Adipose tissue (tissue), 3 donors: ENCODE results near the gene CHST15. TPM values are rescaled to one million over a fixed set of nuclear protein-coding genes. Genes with fewer than 3 reads are reported as not detected.

ENCODE experiments used
- H3K27ac ChIP-seq: one replicate; pipeline ENCODE4 v1.5.1; 2013; ENCODE audit warnings: low read depth, low read length
- WGBS, 3 donors: extraction: QIAGEN DNeasy Blood & Tissue Kit; methylation state at CpG; one replicate each; pipeline ENCODE4 v1.1.7; 2013; 5-methylcytosine and 5-hydroxymethylcytosine counted together
- polyA plus RNA-seq, 3 donors: library from polyadenylated mRNA; stranded (reverse); fragments of 200-250 nt; gene quantifications; one replicate each; pipeline ENCODE4 v1.2.3, GENCODE V29; 2013
- donor health status: healthy with polysubstance abuse.
- donor health status: Bipolar disorder and iron deficiency.
- donor health status: healthy.

The CHST15 gene
- polyA plus RNA-seq, 3 donors: 4.1 to 11.0 (median 10.1) TPM

DNA sequence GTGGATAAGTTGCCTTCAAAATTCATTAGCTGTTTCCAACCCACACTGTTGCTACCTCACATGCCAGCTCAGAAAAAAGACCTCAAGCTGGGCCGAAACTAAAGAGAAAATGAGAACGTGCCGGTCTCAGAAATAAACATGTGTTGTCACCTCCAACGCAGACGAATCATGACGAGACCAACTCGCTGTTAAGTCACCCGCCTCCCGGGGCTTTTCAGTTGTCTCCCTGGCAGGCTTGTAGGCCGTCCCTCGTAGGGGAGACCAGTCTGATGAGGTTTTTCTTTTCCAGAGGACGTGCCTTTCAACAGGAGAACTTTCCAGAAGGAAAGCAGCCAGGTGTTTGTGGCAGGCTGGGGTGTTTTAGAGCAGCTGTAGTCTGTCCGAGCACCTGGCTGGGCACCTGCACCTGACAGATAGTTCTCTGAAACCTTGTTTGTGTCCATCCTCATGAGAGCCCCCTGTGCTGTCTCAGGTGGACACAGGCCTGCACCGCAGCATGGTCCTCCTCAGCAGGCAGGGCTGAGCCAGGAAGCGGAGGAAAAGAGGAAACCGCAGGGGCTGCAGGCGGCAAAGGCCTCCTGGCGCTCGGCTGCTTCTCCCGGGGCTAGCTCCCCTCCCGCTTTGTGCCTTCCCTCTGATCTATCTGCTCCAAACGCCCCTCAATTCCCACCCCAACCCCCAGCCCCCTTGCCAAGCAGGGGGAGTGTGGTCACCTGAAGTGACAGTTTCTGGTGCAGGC, 78.8 kb downstream of the CHST15 start:
- 74 to 81% (median 78%) methylated on average over 21 to 22 of the region's 22 CpGs for WGBS, 3 donors
- H3K27ac ChIP-seq: no peak overlapping the region

DNA sequence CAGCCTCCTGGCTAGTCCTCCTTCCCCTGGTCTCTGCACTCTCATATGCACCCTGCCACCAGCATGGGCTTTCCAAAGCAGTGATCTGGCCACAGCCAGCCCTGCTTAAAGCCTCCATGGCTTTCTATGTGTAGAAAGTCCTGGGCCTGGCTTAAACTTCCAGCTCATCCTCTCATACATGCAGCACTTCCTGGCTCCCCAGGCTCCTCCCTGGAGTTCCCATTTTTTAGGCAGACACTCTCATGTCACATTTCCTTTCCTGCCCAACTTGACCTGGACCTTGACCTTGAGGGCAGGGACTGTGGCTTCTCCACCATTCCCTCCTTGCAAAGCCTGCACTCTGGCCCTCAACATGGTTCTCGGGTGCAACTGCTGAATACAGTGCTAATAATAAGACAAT, 79.5 kb downstream of the CHST15 start:
- 78 to 90% (median 88%) methylated on average over 1 of the region's 1 CpG for WGBS, 3 donors

DNA sequence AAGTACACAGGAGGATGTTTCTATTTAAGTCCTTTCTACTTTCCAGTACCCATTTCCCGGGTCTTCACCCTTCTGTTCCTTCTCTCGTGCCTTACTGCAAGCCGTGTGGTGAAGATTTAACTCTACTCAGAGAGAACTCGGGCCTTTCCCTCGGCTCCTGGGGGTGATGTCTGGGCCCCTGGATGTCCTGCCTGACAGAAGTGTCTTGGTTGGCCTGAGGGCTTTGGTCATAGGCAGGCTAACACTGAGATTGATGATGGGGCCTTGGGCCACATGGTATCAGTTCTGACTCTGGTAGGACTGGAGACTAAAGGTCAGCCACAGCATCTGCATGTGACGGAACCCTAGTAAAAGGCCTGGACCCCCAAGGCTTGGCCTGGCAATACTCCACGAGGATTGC, 80.4 kb downstream of the CHST15 start:
- no peak overlapping the region for H3K27ac ChIP-seq
- WGBS, 3 donors: 62 to 96% (median 90%) methylated on average over 7 of the region's 7 CpGs

More for the DNA sequence above, 79.5 kb downstream of the CHST15 start:
- H3K27ac ChIP-seq: no peak overlapping the region

DNA sequence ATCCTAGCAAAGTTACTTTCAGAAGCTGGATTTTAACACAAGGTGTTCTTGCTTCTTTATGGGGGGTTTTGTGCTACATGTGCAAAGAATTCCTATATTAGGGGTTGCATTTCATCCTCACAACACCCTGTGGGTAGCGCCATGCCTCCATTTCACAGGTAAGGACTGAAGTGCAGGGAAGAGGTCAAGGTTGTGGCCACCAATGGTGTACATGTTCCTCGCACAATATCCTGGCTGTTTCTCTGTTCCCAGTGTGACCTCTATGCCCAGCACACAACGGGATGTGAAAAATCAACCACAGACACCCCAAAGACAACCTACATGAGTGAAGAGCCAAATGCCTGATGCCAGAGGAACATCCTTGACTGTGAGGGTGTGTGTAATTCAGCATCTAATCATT, 80.8 kb downstream of the CHST15 start:
- 55 to 94% (median 87%) methylated on average over 3 of the region's 3 CpGs for WGBS, 3 donors
- H3K27ac ChIP-seq: no peak overlapping the region

DNA sequence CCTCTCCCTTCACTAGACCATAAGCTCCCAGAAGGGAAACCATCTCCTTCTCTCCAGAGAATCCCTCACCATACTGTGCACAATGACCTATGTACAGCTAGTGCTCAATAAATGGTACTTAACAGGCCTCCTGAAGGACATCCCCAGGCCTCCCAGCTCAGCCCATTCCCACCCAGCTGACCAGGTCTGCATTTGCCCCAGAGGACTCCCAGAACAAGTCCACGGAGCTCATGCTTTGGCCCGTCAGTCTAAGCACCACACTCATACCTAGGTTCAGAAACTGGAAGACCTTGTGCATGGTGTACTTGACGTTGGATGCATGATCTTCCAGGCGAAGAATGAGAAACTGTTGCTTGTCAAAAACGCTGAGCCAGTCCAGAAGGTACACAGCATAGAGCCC, 81.3 kb downstream of the CHST15 start:
- WGBS, 3 donors: 80 to 98% (median 98%) methylated on average over 5 of the region's 5 CpGs
- no peak overlapping the region for H3K27ac ChIP-seq

DNA sequence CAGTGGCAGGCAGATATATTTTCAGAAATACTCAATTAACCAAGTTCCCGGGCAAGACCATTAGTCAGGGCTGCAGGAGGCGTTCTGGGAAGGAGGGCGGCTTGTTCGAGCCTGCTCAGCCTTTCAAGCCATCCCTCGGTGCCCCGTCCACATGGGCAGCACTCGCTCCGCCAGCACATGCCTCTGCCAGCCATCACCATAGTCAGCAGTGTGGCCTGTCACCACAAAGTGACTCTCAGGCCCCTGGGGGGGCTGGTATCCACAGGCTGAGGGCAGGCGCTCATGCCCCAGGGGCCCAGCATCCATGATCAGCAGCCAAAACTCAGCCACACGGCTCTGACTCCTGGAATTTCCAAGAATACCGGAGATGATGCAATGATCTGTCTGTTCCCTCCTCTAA, 81.9 kb downstream of the CHST15 start:
- WGBS, 3 donors: 83 to 86% (median 84%) methylated on average over 11 of the region's 11 CpGs
- H3K27ac ChIP-seq: no peak overlapping the region

DNA sequence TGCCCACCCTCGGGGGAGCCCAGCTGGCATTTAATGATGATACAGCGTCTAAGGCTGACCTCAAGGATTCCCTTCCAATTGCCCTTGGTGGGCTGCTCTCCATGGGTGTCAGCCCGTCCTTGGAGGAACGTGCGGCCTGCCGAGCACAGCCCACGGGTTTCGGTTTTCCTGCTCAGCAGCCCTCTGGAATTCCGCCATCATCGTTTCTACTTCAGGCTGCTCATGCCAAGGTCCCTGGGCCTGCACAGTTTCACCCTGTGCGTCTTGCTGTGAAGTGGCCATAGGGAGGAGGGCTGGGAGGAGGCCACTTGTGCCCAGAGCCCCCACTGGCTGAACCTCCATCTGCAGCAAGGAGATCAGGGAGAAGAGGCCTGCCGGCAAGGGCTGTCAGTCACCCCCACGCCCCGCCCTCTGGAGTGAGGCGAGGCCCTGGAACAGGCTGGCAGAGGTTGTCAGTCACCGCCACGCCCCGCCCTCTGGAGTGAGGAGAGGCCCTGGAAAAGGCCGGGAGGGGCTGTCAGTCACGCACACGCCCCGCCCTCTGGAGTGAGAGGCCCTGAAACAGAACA, 82.8 kb downstream of the CHST15 start:
- no peak overlapping the region for H3K27ac ChIP-seq
- WGBS, 3 donors: 65 to 75% (median 73%) methylated on average over 22 of the region's 22 CpGs

DNA sequence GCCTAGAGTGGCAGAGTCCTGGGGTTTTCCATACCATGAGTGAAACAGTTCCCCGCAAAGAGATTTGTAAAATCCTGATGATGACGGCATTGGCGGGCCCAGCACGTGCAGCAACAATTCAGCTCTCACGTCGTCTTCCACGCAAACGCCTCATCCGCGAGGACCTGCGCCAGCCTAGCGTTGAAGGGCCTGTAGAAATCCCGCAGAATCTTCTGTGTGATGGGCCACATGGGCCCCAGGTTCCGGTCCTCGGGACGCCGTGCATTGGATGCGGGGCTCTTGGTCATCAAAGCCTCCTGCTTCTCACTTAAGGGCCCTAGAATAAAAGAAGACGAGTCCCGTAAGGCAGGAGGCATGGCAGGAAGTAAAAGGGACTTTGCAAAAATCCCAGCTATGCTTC, 83.4 kb downstream of the CHST15 start:
- 93 to 95% (median 94%) methylated on average over 20 of the region's 20 CpGs for WGBS, 3 donors
- H3K27ac ChIP-seq: no peak overlapping the region

DNA sequence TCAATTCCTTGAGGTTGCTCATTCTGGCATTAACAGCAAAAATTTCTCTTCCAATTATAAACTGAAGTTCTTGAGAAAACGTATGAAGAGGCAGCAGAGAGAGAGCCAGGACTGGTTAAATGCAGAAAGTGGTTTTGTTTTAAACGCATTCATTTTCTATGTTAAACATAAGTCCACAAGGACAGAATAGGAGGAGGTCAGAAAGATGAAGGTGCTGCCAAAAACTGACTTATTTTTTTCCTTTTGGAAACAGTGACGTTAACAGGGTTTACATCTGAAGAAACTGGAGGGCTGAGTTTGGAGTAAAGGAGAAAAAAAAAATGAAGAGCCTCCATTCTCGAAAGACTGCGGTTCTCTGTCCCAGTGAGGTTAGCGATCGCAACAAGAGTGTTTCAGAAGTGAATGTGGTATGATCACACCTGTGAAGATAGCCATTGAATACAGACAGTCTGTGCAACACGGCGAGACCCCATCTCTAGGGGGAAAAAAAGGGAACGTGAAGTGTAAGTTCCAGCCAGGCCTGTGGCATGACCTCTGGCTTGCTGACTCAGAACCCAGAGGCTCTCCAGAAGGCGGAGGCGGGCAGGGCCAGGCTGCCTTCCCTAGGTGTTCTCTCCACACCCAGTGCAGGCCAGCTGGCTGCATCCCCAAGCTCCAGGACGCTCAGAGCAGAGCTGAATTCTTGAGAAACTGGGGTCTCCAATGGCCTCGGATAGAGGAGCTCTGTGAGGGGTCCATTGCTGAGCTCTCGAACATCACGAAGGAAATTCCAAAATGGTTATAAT, 84.0 kb downstream of the CHST15 start:
- H3K27ac ChIP-seq: no peak overlapping the region
- WGBS, 3 donors: 76 to 83% (median 80%) methylated on average over 16 of the region's 16 CpGs

DNA sequence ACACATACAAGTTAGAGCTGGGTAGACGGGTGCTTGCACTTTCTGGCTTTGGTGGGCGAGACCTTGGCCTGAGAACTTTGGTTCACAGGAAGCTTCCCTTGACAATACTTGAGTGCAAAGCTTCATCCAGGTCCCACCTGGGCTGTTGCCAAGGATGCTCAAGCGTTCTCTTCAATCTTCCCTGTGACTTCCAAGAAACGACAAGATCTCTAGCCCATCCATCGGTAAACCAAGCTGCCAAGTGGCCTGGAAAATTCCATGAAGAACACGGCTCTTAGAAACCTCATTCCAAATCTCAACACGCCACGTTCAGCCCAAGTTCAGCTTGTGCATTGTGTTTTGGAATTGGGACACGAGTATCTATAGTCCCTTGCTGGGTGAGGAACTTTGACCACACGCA, 84.7 kb downstream of the CHST15 start:
- no peak overlapping the region for H3K27ac ChIP-seq
- 65 to 83% (median 82%) methylated on average over 10 of the region's 10 CpGs for WGBS, 3 donors

DNA sequence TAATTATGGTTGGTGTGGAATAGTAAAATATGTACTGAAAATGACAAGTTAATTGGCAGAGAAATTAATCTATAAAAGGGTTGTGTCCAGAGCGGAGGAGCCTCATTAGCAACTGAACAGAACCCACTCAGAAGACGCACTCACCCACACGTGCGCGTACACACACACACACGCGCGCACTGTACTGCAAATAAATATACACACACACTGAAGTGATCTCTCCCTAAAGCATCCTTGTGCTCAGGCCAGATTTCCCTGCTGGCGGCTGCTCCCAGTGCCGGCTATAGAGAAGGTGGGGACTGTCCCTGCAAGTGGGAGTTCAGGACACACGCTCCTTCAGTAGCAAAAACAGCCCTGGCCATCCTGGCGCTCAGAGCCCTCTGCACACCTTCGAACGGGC, 85.2 kb downstream of the CHST15 start:
- no peak overlapping the region for H3K27ac ChIP-seq
- 69 to 89% (median 86%) methylated on average over 14 of the region's 14 CpGs for WGBS, 3 donors

DNA sequence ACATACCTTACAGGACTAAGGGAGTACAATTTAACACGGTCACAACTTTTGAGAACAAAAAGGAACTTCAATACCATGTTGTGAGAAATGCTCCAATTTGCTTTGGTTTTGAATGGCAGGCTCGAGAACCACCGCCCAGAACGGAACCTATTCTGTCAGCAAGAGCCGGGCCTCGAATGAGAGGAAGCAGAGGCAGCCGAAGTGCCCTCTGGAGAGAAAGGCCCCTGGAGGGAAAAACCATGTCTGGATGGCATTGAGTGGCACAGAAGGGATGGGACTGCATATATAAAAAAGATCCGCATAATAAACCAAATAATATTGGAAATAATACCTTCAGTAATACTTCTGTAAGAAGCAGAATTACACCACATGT, 85.6 kb downstream of the CHST15 start:
- WGBS, 3 donors: 82 to 94% (median 90%) methylated on average over 8 of the region's 8 CpGs
- H3K27ac ChIP-seq: no peak overlapping the region

DNA sequence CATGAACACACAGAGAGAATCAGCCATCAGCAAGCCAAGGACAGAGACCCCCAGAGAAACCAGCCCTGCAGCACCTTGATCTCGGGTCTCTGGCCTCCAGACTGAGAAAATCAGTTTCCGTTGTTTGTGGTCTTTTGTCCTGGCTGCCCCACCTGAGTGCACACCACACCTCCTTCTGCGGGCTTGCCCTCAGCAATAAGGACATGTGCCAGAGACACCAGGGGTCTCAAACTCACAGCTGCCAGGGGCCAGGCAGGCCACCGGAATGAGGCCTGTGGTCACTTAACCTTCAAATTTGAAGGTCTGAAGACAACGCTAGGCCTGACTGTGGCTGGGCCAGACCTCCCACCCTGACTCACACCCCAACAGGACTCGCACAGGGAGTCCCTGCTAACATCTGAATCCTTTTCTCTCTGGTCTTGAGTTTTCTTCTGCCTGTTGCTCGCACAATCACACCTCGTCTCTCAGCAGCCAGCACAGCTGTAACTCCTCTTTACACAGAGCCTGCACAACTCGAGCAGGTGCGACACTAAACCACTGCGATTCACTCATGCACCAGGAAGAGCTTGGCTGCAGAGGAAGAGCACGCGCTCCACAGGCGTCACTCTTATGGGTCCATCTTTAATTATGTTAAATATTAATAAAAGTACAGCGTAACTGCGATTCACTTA, 86.2 kb downstream of the CHST15 start:
- WGBS, 3 donors: 78 to 95% (median 92%) methylated on average over 16 of the region's 16 CpGs
- H3K27ac ChIP-seq: no peak overlapping the region

DNA sequence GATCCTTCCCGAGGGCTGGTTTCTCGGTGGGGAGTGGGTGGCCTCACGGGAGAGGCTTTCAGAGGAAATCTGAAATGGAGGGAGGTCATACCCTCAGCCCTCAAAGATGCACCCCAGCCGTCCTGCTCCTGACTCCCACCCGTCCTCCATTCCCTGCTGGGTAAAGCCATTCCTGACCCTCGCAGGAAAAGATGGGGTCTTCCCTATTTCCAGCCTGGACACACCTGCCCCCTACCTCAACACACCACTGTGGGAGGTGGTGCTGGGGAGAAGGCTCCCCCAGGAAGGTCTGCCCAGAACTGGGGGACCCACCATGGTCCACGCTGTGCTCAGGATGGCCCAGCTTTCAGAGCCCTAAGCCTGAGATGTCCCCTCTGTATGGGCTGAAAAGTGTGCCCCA, 86.9 kb downstream of the CHST15 start:
- 78 to 87% (median 82%) methylated on average over 7 of the region's 7 CpGs for WGBS, 3 donors
- no peak overlapping the region for H3K27ac ChIP-seq

DNA sequence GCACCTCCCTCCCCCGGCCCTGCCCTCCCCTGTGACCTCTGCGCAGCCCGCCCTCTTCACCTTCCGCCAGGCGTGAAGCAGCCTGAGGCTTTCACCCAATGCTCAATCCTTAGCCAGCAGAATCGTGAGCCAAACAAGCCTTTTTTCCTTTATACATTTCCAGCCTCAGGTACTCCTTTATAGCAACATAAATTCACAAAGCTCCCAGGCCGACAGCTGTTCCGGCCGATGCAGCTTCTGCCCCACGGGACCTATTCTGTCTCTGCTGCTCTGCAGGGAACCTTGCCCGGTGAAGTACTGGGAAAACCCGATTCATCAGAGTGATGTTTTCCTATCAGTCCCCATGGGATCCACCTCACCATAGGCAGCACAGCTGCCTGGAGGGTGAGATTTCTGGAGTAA, 87.4 kb downstream of the CHST15 start:
- 64 to 70% (median 69%) methylated on average over 12 of the region's 12 CpGs for WGBS, 3 donors
- no peak overlapping the region for H3K27ac ChIP-seq

DNA sequence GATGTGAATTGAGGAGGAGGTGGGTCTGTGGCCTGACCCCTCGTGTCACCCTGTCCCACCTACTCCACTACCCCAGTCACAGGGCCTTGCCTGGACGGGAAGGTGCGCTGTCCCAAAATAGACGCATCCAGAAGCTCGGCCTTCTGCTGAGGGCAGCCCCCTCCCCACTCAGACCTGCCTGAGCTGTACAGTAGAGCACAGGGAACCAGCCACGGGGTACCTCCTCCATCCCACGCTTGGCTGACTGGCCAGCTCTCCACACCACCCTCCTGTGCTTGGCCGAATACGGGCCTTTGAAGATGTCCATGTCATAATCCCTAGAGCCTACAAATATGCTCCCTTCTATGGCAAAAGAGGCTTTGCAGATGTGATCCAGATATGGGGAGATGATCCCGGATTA, 88.3 kb downstream of the CHST15 start:
- WGBS, 3 donors: 81 to 87% (median 84%) methylated on average over 9 to 10 of the region's 10 CpGs
- no peak overlapping the region for H3K27ac ChIP-seq

DNA sequence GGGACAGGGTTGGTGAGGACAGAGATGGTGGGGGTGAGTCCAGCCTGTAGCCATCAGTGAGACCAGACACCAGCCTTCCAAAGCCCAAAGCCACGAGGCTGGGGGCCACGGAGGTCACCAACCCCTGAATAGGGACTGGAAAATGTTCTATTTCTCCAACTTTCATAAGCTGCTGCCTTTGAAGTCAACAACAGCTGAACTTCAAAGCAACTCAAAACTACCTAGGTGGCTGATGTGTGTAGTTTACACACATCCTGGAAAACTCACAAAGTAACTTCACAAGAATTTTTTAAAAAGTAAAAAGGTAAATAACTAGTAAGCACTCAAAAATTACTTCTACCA, 88.8 kb downstream of the CHST15 start:
- WGBS, 3 donors: 65 to 85% (median 74%) methylated on average over 2 of the region's 2 CpGs
- no peak overlapping the region for H3K27ac ChIP-seq

DNA sequence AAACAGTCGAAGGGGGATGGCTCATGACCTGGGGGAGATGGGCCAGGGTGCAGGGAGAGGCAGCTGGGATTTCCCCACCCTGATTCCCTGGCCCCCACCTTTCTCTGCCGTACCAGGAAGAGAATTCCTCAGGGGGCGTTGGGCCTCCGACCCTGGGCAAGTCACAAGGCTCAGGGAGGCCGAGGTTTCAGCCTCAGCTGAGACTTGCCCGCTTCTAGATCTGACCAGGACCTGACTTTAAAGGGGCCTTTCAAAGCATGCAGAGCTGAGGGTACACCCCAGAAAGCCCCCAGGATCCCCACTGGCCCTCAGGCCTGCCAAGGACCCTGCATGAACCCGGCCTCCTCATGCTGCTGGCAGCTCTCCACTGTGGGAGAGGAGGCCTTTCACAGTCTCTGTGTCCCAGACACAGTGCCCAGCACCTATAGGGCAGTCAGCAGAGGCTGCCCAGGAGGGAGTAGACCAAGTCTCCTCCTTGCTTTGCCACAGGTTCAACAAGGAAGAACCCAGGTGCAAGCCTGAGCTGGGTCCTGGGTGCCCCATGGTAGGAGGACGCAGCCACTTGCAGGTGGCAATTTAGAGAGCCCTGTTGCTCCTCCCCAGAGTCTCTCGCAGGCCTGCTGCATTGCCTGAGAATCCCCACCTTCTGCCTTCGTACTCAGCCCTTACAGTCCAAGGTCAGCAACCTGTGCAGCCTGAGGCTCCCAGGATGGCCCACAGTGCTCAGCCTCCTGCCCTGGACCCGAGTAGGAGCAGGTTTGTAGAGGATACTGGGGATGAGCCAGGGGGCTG, 89.3 kb downstream of the CHST15 start:
- 66 to 82% (median 80%) methylated on average over 10 to 11 of the region's 11 CpGs for WGBS, 3 donors
- H3K27ac ChIP-seq: no peak overlapping the region
